HG03045 (cell line): ENCODE measurements around the gene PIP5K1B.

Experiments
- ATAC-seq: cut with Tn5 transposase; IDR thresholded peaks from one replicate; pipeline ENCODE4 v1.9.1; 2021; ENCODE audit warnings: mild to moderate bottlenecking, moderate library complexity; ENCODE audit not compliant: unreplicated experiment

PIP5K1B gene

DNA sequence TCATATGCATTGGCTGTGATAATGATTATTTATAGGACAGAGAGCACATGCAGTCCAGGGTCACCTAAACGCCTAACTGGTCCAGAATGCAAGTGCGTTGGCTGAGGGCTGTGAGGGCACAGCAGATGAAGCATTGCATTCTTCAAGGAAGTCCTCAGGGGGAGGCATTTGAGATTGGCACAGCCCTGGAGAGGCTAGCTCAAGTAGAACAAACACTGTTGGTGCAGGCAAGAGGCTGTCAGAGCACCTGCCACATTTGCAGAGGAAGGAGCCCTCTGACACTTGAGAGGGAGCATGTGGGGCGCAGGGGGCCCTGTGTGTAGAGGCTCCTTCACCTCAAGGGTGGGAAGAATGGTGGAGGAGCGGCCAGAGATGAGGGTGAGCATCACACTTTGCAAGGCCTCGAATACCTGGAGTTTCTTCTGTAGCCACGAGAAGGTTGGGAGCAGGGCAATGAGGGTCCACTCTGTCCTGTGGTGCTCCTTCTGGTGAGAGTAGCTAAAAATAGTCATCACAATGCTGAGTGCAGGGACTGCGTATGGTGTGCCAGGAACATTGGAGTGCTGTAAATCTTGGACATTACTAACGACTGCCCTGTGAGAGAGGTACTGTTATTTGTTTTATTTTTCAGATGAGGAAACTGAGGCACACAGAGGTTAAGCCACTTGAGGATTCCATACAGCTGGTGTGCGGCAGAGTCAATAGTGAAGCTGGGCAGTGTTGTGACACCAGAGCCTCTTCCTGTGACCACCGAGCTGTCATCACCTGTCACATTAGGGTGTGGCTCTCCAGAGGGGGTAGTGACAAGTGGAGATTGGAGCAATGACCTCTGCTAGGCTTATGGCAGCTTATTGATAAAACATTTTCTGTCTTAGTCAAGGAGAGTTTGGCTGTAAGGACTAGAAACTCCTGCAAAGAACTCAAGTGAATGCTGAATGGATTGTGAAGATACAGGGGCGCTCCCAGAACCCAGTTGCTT, 100.2 kb downstream of the PIP5K1B start:
- no peak for ATAC-seq

DNA sequence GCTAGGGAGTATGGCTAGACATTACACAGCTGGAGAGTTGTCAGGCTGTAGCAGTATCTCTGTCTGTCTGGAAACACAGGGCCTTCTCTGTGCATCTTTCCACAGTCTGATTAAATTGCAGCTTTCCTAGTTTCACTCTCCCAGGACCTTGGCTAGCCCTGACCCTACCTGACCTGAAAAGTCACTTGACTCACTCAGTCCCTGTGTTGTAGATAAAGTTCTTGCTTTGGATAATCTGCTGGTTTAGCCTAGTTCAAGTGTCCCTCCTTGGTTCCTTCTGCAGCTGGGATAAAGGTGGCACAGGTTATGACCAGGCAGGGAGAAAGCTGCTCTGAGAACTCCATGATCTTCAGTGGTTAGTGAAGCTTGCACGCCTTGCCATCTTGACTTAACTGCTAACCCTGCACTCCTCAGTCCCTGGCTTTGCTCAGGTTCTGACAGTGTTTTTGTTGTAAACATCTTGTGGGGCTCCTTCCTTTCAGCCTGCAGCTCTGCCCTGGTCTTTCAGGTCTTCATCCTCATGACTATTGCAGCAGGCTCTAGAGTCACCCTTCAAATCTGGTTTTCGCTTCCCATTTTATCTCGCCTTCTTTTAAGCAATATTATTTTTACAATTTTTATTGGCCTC, 101.0 kb downstream of the PIP5K1B start:
- no peak for ATAC-seq

DNA sequence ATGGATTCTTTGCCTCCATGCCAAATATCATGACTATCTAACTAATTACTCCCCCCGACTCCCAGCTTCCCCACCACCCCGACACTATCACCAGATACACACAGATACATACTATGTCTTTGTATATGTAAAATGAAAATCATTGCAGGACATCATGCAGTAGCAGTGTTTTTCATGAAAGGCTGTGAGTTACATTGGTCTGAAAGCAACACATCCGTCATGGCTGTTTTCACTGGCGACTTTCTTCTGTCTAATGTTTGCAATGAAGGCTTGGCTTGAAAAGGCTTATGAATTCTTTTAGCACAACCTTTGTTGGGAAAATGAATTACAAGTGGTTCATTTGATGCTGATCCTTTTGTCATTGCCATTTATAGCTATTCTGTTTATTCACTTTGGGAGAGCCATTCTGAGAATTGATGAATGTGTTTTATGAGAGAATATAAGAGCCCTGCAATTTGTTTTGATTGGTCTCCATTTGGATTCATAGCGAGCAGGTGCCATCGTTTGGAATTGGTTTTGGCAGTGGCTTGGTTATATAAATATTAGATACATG, 103.4 kb downstream of the PIP5K1B start:
- no peak for ATAC-seq

DNA sequence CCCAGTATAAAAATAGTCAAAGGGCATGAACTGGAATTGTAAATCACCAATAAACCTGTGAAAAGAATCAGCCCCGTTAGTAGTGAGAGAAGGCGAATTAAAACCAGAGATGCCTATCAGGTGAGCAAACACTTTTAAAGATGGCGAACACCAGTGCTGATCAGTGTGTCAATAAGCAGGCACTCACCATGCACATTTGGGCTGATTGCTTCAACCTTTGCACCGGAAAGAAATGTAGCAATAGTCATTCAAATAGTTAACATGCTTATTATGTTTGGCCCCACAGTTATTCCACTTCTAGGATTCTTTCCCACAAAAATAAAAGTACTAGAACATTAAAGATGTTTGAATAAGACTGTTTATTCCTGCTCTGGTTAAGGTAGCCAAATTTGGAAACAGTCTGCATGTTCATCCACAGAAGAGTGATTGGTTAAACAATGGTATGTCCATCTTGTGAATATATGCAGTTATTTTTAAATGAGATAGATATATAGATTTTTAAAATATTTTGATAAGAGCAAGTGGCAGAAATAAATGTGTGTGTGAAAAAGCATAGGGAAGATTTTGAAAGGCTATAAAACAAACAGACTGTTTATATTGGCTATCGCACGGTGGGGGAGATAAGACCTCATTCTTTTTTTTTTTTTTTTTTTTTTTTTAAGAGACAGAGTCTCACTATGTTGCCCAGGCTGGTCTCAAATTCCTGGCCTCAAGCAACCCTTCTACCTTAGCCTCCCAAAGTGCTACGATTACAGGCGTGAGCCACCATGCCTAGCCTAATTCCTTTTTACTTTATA, 112.2 kb downstream of the PIP5K1B start:
- no peak for ATAC-seq

DNA sequence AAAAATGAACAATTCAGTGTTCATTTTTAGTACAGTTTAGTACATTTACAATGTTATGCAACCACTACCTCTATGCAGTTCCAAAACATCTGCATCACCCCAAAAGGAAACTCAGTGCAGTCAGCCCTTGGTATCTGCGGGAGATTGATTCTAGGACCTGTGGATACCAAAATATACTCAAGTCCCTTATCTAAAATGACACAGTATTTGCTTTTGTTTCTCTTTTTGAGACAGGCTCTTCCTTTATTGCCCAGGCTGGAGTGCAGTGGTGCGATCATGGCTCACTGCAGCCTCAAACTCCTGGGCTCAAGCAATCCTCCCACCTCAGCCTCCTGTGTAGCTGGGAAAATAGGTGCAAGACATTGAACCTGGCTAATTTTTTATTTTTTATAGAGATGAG, 114.0 kb downstream of the PIP5K1B start:
- no peak for ATAC-seq

DNA sequence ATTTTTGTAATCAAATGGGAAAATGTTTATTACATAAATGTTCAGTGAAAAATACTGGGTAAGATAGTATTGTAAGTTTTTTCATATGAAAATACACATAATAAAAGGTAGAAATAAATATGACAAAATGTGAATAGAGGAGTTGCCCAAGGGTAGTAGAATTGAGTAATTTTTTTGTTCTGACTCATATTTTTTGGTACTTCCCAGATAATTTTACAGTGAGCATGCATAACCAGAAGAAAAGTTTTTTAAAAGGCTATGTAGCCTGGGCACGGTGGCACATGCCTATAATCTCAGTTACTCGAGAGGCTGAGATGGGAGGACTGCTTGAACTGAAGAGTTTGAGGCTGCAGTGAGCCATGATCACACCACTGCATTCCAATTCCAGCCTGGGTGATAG, 116.9 kb downstream of the PIP5K1B start:
- no peak for ATAC-seq

DNA sequence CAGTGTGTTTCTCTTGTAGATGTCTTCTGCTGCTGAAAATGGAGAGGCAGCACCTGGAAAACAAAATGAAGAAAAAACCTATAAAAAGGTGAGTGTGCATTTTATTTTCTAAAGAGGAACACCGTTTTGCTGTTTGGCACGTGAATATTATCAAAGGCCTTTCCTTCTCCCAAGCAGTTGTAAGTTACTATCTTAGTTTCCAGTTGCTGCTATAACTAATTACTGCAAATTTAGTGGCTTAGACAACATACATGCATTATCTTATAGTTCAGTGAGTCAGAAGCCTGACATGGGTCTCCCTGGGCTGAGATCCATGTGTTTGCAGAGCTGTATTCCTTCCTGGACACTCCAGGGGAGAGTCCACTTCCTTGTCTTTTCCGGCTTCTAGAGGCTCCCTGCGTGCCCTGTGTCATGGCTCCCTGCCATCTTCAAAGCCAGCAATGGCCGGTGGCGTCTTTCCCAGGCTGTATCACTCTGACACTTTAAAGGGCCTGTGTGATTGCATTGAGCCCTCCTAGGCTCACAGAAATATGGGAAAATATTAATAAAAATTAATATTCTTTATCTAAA, 117.6 kb downstream of the PIP5K1B start:
- ATAC-seq = no peak

DNA sequence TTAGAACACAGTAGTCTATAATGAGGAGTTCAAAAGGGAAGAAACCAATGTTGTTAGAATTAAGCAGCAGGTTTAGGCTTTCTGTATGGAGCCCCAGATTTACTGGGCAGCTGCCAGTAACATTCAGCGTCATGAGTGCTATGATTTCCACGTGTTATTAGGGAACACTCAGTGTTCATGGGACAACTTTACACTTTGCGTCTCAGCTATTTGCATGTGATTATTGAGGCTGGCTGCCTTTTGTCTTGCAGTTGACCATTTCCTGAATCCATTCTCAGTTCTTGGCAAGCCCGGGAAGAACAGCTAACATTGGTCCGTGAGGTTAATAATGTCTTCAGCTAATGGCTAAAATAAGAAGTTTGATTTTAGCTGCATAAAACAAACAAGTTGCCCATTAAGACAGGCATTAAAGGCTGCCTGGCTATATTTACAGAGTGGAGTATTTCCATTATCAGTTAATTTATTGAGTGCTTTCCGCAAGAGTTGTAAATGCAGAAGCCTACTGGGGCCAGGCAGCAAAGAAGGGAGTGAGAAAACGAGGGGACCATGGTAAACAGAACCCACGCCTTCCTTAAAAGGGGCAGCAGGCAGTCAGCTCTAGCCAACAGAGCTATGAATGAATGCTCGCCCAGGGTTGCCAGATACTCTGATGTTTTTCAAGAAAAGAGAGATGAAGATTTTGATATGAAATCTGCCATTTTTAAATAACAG, 120.9 kb downstream of the PIP5K1B start:
- ATAC-seq = no peak

DNA sequence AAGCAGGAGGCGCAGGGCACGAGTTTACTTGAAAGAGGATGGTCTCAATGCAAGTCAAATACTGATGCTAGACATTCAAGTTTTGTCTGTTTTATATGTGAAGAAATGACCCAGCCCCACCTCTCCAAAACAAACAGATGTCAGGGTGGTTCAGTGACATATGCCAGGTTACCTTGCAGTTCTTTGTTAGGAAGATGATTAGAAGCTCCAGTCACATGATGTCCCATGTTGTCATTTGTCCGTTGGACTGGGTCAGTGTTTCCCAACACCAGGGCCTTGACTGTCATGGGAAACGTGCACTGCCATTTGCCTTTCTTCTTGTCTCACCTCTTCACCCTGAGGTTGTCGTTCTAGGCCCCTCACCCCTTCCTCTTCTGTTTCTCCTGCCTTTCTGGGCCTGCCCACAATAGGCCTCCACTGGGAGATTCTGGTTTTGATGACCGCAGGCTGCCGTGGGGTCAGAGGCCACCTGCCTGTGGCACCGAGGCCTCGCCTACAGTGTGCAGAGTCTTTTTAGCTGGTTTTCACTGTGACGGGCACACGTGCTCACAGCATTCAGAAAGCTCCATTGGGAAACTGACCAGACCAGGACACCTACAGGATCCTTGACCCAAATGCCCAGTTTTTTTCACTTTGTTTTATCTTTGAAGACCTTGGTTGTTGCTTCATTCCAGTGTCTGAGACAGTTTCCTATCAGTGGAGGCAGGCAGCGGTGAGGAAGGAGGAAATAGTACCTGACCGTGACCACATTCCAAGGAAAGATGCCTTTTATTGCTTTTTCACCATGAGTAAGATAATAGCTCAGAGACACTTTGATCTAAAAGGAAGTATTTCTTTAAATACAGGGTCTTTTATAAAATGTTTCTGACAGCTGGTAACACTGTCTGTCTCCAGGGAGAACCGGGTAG, 123.1 kb downstream of the PIP5K1B start:
- no peak for ATAC-seq

DNA sequence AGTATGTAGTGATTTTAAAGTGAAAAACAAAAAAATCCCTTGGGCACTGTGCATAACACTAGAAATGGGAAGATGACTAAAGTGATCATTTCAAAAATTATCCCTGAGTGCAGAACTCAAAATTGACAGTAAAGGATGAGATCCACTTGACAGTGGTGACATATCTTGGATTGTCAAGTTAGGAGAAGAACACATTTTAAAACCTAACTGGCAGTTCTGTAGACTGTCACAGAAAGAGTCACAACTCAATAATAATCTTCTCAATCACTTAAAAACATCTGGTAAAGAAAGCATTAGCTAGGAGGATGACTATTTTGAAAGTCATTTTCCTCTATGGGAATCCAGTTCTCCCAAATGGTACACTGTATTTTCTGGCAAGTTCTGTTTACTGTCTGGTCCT, 127.1 kb downstream of the PIP5K1B start:
- no peak for ATAC-seq

DNA sequence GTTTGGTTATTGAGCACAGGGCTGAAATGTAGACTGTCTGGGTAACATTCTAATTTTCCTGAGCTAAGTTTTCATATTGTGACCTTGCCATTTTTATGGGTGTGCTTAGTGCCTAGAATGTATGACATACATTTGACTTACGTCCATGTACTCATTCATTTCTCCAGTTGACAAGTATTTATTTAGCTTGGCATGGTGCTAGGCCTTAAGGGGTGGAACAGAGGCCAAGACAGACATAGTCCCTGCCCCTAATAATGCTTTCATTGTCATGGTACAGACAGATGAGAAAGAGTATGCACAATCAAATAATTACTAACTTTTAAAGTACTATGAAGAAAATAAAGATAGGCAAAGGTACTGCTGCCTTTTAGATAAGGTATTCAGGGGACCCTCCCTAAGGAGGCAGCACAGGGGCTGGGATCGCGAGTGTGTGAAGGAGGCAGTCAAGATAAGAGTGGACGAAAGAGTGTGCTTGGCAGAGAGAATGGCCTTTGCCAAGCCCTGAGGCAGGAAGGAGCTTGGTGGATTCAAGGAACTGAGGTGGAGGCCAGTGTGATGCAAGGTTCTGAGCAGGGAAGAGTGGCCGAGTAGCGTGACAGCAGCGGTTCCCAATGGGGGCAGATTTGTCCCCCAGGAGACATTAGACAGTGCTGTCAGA, 128.0 kb downstream of the PIP5K1B start:
- ATAC-seq = no peak

DNA sequence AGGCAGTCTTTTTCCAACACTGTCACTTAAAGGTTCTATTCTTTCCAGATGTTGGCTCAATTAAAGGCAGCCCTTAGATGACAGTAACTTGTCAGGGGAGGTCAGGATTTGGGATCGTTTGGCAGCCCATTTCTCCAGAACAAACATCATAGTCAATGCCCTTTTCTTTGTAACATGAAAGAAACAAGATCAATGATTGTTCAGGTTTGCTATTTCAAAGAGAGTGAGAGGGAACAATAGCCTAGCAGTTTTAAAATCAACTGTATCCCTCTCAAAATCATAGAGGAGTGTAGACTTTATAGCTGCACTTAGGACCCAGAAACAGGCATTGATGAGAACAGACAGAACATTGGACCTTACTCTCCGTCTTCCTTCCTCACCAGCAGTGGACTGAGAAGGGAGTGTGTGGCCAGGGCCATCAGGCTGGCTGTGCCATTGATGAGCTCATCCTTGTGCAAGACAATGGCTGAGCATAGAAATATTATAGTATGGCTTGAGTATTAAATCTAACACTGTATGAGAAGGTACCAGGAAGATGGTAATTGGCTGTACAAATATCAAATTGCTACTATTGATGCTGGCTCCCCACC, 130.0 kb downstream of the PIP5K1B start:
- ATAC-seq = no peak

DNA sequence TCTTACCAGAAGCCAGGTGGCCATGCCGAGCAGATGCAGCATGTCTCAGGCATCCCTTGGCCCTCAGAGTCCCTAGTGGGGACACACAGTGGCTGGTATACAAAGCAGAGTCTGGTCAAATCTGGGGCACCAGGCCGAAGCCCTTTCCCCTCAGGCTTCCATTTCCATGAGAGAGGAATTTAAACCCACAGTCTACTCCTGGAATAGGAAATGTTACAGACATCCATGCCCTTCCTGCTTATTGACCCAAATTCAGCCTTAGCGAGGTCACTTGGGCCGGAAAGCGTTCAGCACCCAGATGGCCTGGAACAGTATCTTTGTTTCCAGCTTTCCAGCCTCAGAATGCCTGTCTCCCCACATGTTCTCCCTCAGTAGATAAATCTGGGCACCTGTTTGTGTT, 131.7 kb downstream of the PIP5K1B start:
- ATAC-seq = no peak

DNA sequence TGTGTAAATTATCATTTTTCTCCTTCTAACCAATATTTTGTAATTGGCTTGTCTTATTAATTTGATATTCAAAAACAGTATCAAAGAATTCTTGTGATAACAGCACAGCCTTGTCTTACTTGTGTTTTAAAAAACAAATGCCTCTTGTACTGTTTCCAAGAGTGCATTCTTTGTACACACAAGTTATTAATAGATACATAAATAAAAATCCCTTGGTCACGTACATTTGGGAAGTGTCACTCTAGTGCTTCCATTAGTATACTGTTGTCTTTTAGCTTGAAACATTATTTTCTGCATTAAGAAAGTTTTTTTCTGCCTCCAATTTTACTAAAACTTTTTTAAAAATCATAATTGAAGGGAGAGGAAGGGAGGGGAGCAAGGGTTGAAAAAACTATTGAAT, 133.2 kb downstream of the PIP5K1B start:
- no peak for ATAC-seq

DNA sequence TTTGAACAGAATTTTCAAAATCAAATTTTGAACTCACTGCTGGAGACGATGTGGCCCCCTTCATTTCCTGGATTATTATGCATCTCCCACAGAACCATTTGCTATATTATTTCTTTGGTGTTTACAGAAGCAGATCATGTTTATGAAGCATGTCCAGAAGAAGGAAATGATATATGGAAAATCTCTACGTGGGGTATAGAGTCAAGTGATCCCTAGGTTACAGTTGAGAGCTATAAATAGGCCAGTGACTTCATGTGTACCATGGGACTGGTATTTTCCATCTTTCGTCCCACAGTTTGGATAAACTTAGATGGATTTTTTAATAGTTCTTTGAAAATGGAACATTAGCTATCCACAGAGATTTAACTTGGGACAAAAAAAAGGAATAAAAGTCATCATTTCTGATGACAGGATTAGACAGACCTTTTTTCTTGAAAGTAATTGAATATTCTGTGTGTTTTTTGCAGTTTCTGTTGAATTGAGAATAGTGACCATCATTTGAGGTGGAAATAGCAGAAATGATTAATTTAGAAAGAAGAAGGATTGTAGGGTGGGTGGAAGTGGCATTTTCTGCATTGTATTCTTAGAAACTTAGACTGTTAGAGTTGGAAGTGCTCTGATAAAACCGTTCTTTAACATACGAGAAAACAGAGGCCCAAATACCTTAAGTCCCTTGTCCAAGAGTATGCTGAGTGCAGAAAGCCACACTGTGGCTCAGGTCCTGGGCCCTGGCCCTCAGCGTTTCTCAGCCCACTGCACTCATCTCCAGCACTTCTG, 136.4 kb downstream of the PIP5K1B start:
- no peak for ATAC-seq

DNA sequence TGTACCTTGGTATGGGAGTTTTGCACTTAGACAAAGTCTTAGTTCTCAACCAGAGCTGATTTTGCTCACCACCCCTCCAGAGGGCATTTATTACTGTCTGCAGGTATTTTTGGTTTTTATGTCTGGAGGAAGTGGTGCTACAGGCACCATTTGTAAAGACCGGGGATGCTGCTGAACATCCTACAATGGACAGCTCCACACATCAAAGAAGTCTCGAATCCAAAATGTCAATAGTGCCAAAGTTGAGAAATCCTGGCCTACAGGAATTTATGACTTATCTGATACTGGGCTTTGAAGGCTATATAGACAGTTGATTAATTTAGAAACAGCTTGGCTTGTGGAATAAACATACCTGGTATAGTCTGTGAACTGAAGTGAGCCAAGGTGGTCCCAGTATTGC, 137.5 kb downstream of the PIP5K1B start:
- no peak for ATAC-seq

DNA sequence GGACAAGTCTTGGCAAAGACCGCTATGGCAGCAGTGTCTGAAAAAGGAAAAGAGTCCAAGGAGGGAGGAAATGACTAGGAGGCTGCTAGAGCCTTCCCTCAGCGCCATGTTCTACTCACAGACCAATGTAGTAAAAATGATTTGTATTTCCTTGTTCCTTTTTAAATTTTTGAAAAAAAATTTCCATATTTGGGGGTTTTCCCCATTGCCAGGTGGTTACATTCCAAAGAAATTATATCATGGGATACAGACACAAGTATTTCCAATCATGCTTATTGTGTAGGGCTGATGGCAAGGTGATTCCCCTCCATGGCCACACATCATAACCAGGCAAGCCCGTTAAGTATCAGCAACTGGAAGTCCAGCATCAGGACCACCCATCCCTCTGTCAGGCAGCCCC, 138.2 kb downstream of the PIP5K1B start:
- no peak for ATAC-seq

DNA sequence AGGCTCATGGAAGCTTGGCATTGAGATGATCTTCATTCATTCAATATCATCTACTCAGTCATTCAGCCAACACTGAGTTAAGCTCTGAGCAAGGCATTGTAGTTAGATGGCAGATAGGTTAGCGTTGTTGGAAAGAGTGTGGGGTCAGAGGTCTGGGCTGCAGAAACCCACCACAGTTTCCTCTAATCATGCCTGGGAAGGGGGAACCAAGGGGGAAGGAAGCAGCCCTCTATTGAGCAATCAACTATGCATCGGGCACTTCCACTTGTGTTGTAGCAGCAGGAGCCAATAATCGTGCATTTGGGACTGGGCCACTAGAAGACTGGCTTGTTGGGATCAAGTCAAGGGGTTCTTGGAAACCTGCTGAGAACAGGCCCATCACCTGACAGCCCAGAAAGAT, 139.1 kb downstream of the PIP5K1B start:
- no peak for ATAC-seq
